ENCODE results near the gene TTC21A.

The TTC21A gene

GRCh38 chr3:39130693-39131265 lies 23.3 kb downstream of the TTC21A start:
- Histone ChIP-seq H2BK5ac (ENCODE audit: low read length) (no peak overlapping the region), H2BK12ac (ENCODE audit: low read length) (no peak overlapping the region), H4K8ac (ENCODE audit: low read depth, low read length) (no peak overlapping the region), H2BK120ac (ENCODE audit: low read depth, low read length) (no peak overlapping the region), H3K27ac (replicated peaks; ENCODE audit: low read length) (no peak overlapping the region), H3K4ac (ENCODE audit: low read length) (no peak overlapping the region), H2AK5ac (ENCODE audit: low read depth, low read length) (no peak overlapping the region), H2BK15ac (ENCODE audit: low read length) (no peak overlapping the region), H4K91ac (ENCODE audit: low read depth, low read length, poor library complexity) (no peak overlapping the region), H3K14ac (ENCODE audit: low read length) (no peak overlapping the region), H3K79me1 (ENCODE audit: low read depth, low read length) (no peaks in the 10 kb centered on the region), H3K9me3 (replicated peaks in 1 of 2; ENCODE audit: control insufficient read depth in 2 of 2, insufficient read depth in 1 of 2, low read depth in 1 of 2, low read length in 2 of 2) (no peaks in the 10 kb centered on the region), H3K4me3 (ENCODE audit: low read length in 2 of 2) (no peak overlapping the region), H3K27me3 (ENCODE audit: control insufficient read depth in 3 of 3, insufficient read depth in 3 of 3, low read depth in 1 of 3, low read length in 3 of 3) (no peaks in the 10 kb centered on the region), H3K4me1 (ENCODE audit: control insufficient read depth in 2 of 2, insufficient read depth in 1 of 2, low read depth in 1 of 2, low read length in 2 of 2) (peaks cover 0 to 1% of the 10 kb centered on the region in 2 donors), H3K36me3 (replicated peaks in 1 of 2; ENCODE audit: control insufficient read depth in 2 of 2, insufficient read depth in 2 of 2, low read length in 2 of 2) (no peaks in the 10 kb centered on the region), H3K9ac (ENCODE audit: low read depth, low read length, poor library complexity) (no peak overlapping the region), H3K23ac (ENCODE audit: low read depth, low read length, poor library complexity) (no peak overlapping the region), H3K18ac (ENCODE audit: low read length) (no peak overlapping the region), H2AFZ (ENCODE audit: low read length) (no peak overlapping the region), H3K4me2 (ENCODE audit: insufficient read depth, low read length, poor library complexity, severe bottlenecking) (no peak overlapping the region)
- no peak for DNase-seq (ENCODE audit: low spot score)
- WGBS, 2 donors (ENCODE audit: extremely low coverage in 2 of 2, insufficient read length in 2 of 2, insufficient replicate concordance in 1 of 2), result no CpG with 5 or more reads among the region's 3 CpGs

GRCh38 chr3:39132096-39133092 lies 24.9 kb downstream of the TTC21A start:
- Histone ChIP-seq H3K9ac (ENCODE audit: low read depth, low read length, poor library complexity) (no peak overlapping the region), H4K8ac (ENCODE audit: low read depth, low read length) (no peak overlapping the region), H3K4me2 (ENCODE audit: insufficient read depth, low read length, poor library complexity, severe bottlenecking) (no peak overlapping the region), H2AK5ac (ENCODE audit: low read depth, low read length) (no peak overlapping the region), H2AFZ (ENCODE audit: low read length) (no peak overlapping the region), H2BK5ac (ENCODE audit: low read length) (no peak overlapping the region), H3K79me1 (ENCODE audit: low read depth, low read length) (no peaks in the 10 kb centered on the region), H2BK15ac (ENCODE audit: low read length) (no peak overlapping the region), H3K4me3 (ENCODE audit: low read length in 2 of 2) (no peak overlapping the region), H3K27me3 (ENCODE audit: control insufficient read depth in 3 of 3, insufficient read depth in 3 of 3, low read depth in 1 of 3, low read length in 3 of 3) (no peaks in the 10 kb centered on the region), H4K91ac (ENCODE audit: low read depth, low read length, poor library complexity) (no peak overlapping the region), H3K4me1 (ENCODE audit: control insufficient read depth in 2 of 2, insufficient read depth in 1 of 2, low read depth in 1 of 2, low read length in 2 of 2) (peaks cover 0 to under 1% of the 10 kb centered on the region in 2 donors), H2BK12ac (ENCODE audit: low read length) (no peak overlapping the region), H3K4ac (ENCODE audit: low read length) (no peak overlapping the region), H3K14ac (ENCODE audit: low read length) (no peak overlapping the region), H3K27ac (replicated peaks; ENCODE audit: low read length) (no peak overlapping the region), H3K23ac (ENCODE audit: low read depth, low read length, poor library complexity) (no peak overlapping the region), H3K9me3 (replicated peaks in 1 of 2; ENCODE audit: control insufficient read depth in 2 of 2, insufficient read depth in 1 of 2, low read depth in 1 of 2, low read length in 2 of 2) (no peaks in the 10 kb centered on the region), H3K18ac (ENCODE audit: low read length) (no peak overlapping the region), H2BK120ac (ENCODE audit: low read depth, low read length) (no peak overlapping the region), H3K36me3 (replicated peaks in 1 of 2; ENCODE audit: control insufficient read depth in 2 of 2, insufficient read depth in 2 of 2, low read length in 2 of 2) (no peaks in the 10 kb centered on the region)
- no CpG with 5 or more reads among the region's 11 CpGs for WGBS, 2 donors (ENCODE audit: extremely low coverage in 2 of 2, insufficient read length in 2 of 2, insufficient replicate concordance in 1 of 2)
- DNase-seq (ENCODE audit: low spot score), result no peak

DNA sequence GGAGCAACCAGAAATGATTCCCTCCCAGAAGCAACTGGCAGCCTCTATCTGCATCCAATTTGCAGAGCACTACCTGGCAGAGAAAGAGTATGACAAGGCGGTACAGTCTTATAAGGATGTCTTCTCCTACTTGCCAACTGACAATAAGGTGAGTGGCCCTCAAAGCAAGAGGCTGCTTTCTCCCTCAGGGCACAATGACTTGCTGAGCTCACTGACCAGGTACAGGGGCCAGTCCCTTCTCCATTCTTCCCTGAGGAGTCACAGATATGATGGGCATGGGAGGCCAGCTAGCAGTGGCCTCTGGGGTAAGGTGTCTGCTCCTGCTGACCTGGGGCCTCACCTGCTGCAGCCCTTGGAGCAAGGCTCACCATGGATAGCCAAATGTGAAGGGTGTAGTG lies 25.6 kb downstream of the TTC21A start:
- H3K4me2 ChIP-seq (ENCODE audit: insufficient read depth, low read length, poor library complexity, severe bottlenecking), result no peak overlapping the region
- no peak overlapping the region for H4K91ac ChIP-seq (ENCODE audit: low read depth, low read length, poor library complexity)
- no peak overlapping the region for H3K9ac ChIP-seq (ENCODE audit: low read depth, low read length, poor library complexity)
- no peak overlapping the region for H2BK120ac ChIP-seq (ENCODE audit: low read depth, low read length)
- no CpG with 5 or more reads among the region's 1 CpG for WGBS, 2 donors (ENCODE audit: extremely low coverage in 2 of 2, insufficient read length in 2 of 2, insufficient replicate concordance in 1 of 2)
- H3K14ac ChIP-seq (ENCODE audit: low read length), result no peak overlapping the region
- no peak overlapping the region for H3K27ac ChIP-seq (replicated peaks; ENCODE audit: low read length)
- no peak overlapping the region for H4K8ac ChIP-seq (ENCODE audit: low read depth, low read length)
- H3K23ac ChIP-seq (ENCODE audit: low read depth, low read length, poor library complexity), result no peak overlapping the region
- no peak overlapping the region for H2BK12ac ChIP-seq (ENCODE audit: low read length)
- no peak overlapping the region for H3K4me3 ChIP-seq (ENCODE audit: low read length in 2 of 2)
- H2BK15ac ChIP-seq (ENCODE audit: low read length), result no peak overlapping the region
- no peaks in the 10 kb centered on the region for H3K27me3 ChIP-seq (ENCODE audit: control insufficient read depth in 3 of 3, insufficient read depth in 3 of 3, low read depth in 1 of 3, low read length in 3 of 3)
- no peak overlapping the region for H3K4ac ChIP-seq (ENCODE audit: low read length)
- no peak for DNase-seq (ENCODE audit: low spot score)
- H2AFZ ChIP-seq (ENCODE audit: low read length), result no peak overlapping the region
- no peak overlapping the region for H3K18ac ChIP-seq (ENCODE audit: low read length)
- no peaks in the 10 kb centered on the region for H3K4me1 ChIP-seq (ENCODE audit: control insufficient read depth in 2 of 2, insufficient read depth in 1 of 2, low read depth in 1 of 2, low read length in 2 of 2)
- no peaks in the 10 kb centered on the region for H3K36me3 ChIP-seq (replicated peaks in 1 of 2; ENCODE audit: control insufficient read depth in 2 of 2, insufficient read depth in 2 of 2, low read length in 2 of 2)
- H3K79me1 ChIP-seq (ENCODE audit: low read depth, low read length), result no peaks in the 10 kb centered on the region
- no peaks in the 10 kb centered on the region for H3K9me3 ChIP-seq (replicated peaks in 1 of 2; ENCODE audit: control insufficient read depth in 2 of 2, insufficient read depth in 1 of 2, low read depth in 1 of 2, low read length in 2 of 2)
- H2AK5ac ChIP-seq (ENCODE audit: low read depth, low read length), result no peak overlapping the region
- H2BK5ac ChIP-seq (ENCODE audit: low read length), result no peak overlapping the region

- Histone ChIP-seq H3K14ac (ENCODE audit: low read length) (no peak overlapping the region), H3K18ac (ENCODE audit: low read length) (no peak overlapping the region), H3K79me1 (ENCODE audit: low read depth, low read length) (no peaks in the 10 kb centered on the region), H2BK5ac (ENCODE audit: low read length) (no peak overlapping the region), H2BK15ac (ENCODE audit: low read length) (no peak overlapping the region), H3K9me3 (replicated peaks in 1 of 2; ENCODE audit: control insufficient read depth in 2 of 2, insufficient read depth in 1 of 2, low read depth in 1 of 2, low read length in 2 of 2) (no peaks in the 10 kb centered on the region), H3K4ac (ENCODE audit: low read length) (no peak overlapping the region), H2AK5ac (ENCODE audit: low read depth, low read length) (no peak overlapping the region), H2BK12ac (ENCODE audit: low read length) (no peak overlapping the region), H4K8ac (ENCODE audit: low read depth, low read length) (no peak overlapping the region), H3K27me3 (ENCODE audit: control insufficient read depth in 3 of 3, insufficient read depth in 3 of 3, low read depth in 1 of 3, low read length in 3 of 3) (no peaks in the 10 kb centered on the region), H3K36me3 (replicated peaks in 1 of 2; ENCODE audit: control insufficient read depth in 2 of 2, insufficient read depth in 2 of 2, low read length in 2 of 2) (no peaks in the 10 kb centered on the region), H3K27ac (replicated peaks; ENCODE audit: low read length) (no peak overlapping the region), H3K4me3 (ENCODE audit: low read length in 2 of 2) (no peak overlapping the region), H4K91ac (ENCODE audit: low read depth, low read length, poor library complexity) (no peak overlapping the region), H3K4me2 (ENCODE audit: insufficient read depth, low read length, poor library complexity, severe bottlenecking) (no peak overlapping the region), H3K4me1 (ENCODE audit: control insufficient read depth in 2 of 2, insufficient read depth in 1 of 2, low read depth in 1 of 2, low read length in 2 of 2) (no peaks in the 10 kb centered on the region), H3K9ac (ENCODE audit: low read depth, low read length, poor library complexity) (no peak overlapping the region), H2AFZ (ENCODE audit: low read length) (no peak overlapping the region), H3K23ac (ENCODE audit: low read depth, low read length, poor library complexity) (no peak overlapping the region), H2BK120ac (ENCODE audit: low read depth, low read length) (no peak overlapping the region)
- WGBS, 2 donors (ENCODE audit: extremely low coverage in 2 of 2, insufficient read length in 2 of 2, insufficient replicate concordance in 1 of 2), result no CpG with 5 or more reads among the region's 6 CpGs
- DNase-seq (ENCODE audit: low spot score), result no peak
These were observed 26.3 kb downstream of the TTC21A start for GRCh38 chr3:39133822-39134221.
